HCT116 (cell line): ENCODE measurements around the gene SDK2.

Source experiments
- EZH2 ChIP-seq: fragments of 200-600 bp; sonication (generic); IDR thresholded peaks from 2 replicates; pipeline ENCODE4 v1.6.1; 2017; ENCODE audit warnings: antibody characterized with exemption, mixed run types
- POLR2AphosphoS5 ChIP-seq: IDR thresholded peaks from 2 replicates; pipeline ENCODE4 v1.6.1; 2011; ENCODE audit warnings: mild to moderate bottlenecking, low read depth, low read length, moderate library complexity
- SRF ChIP-seq: IDR thresholded peaks from 2 replicates; pipeline ENCODE4 v1.6.1; 2012; ENCODE audit warnings: low read depth
- TF ChIP-seq, protein P1 (sequence below), 3 experiments: fragments of 200-600 bp in 1 of 3; sonication (generic) in 1 of 3; IDR thresholded peaks in 2 of 3; conservative IDR thresholded peaks in 1 of 3; 2 replicates each; pipeline ENCODE4 v1.5.1; 2012 to 2017; ENCODE audit warnings: low read depth in 2 of 3, low read length in 2 of 3, antibody characterized with exemption in 1 of 3, borderline replicate concordance in 1 of 3, control low read depth in 1 of 3, mild to moderate bottlenecking in 1 of 3, mixed read lengths in 1 of 3, mixed run types in 1 of 3, moderate library complexity in 1 of 3; ENCODE audit not compliant: insufficient read depth in 1 of 3

- TF ChIP-seq, protein P1, sequence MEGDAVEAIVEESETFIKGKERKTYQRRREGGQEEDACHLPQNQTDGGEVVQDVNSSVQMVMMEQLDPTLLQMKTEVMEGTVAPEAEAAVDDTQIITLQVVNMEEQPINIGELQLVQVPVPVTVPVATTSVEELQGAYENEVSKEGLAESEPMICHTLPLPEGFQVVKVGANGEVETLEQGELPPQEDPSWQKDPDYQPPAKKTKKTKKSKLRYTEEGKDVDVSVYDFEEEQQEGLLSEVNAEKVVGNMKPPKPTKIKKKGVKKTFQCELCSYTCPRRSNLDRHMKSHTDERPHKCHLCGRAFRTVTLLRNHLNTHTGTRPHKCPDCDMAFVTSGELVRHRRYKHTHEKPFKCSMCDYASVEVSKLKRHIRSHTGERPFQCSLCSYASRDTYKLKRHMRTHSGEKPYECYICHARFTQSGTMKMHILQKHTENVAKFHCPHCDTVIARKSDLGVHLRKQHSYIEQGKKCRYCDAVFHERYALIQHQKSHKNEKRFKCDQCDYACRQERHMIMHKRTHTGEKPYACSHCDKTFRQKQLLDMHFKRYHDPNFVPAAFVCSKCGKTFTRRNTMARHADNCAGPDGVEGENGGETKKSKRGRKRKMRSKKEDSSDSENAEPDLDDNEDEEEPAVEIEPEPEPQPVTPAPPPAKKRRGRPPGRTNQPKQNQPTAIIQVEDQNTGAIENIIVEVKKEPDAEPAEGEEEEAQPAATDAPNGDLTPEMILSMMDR (IDR thresholded peaks at IDR 0.05 in 2 of 3, conservative IDR thresholded peaks at IDR 0.05 in 1 of 3; ENCODE audit: borderline replicate concordance in 1 of 3, insufficient read depth in 1 of 3, low read depth in 2 of 3, low read length in 2 of 3), result no peak
- no peak for TF ChIP-seq POLR2AphosphoS5
- TF ChIP-seq SRF, result no peak
- no peak for TF ChIP-seq EZH2
These were observed 22.6 kb downstream of the SDK2 start for GRCh38 chr17:73621685-73622084.
